Measurements from ENCODE around the gene ZNF385A. TPM values are rescaled to one million over a fixed set of nuclear protein-coding genes. Genes with fewer than 3 reads are reported as not detected.
A peak's percentile ranks its signal among the peaks of the same experiment; 100 is the strongest.

ZNF385A gene
- total RNA-seq, 2 experiments from 2014 or later = 3.8 to 4.7 TPM

GRCh38 chr12:54418441-54419087 is 34.0 kb upstream of the ZNF385A start:
- H3K27me3 Mint-ChIP-seq = no peaks in the 10 kb centered on the region
- H3K9me3 Mint-ChIP-seq = no peaks in the 10 kb centered on the region
- Histone ChIP-seq H3K4me3 (ENCODE audit: low read length) (peak overlapping the region; percentile 98), H3K4me1 (ENCODE audit: insufficient read depth, low read length) (peaks cover 62% of the 10 kb centered on the region), H3K36me3 (ENCODE audit: insufficient read depth, low read length) (no peaks in the 10 kb centered on the region), H3K27ac (ENCODE audit: low read depth in 1 of 2, low read length in 2 of 2) (peak overlapping the region; percentile 90 to 94), H3K27me3 (ENCODE audit: control insufficient read depth in 1 of 2, insufficient read depth in 2 of 2, low read length in 2 of 2) (no peaks in the 10 kb centered on the region), H3K9me3 (ENCODE audit: control insufficient read depth in 1 of 2, insufficient read depth in 1 of 2, low read length in 2 of 2) (no peaks in the 10 kb centered on the region)
- ATAC-seq (ENCODE audit: poor library complexity) (no peak), DNase-seq (no peak)
- peak overlapping the region; percentile 94 for H3K4me3 Mint-ChIP-seq
- TF ChIP-seq CTCF (IDR thresholded peaks at IDR 0.05) = no peak
- intact Hi-C loops (cut with DNase I, micrococcal nuclease) = loop anchor here in 1 of 2 experiments (5.0 kb wide), 1 partner anchor 79 kb away; the partner anchor contains the start of gene NCKAP1L
- POLR2A ChIA-PET = interaction anchor here (1.5 to 7.2 kb wide), 3 partner anchors 10 to 20 kb away, joined by 3 to 45 read pairs (median 8); no protein-coding TSS in a partner anchor
- peaks cover 61% of the 10 kb centered on the region for H3K4me1 Mint-ChIP-seq (ENCODE audit: low read depth)
- peaks cover 24% of the 10 kb centered on the region for H3K36me3 Mint-ChIP-seq (ENCODE audit: low read depth)
- CTCF ChIA-PET = interaction anchor here (0.7 to 11.8 kb wide), 3 partner anchors 11 to 21 kb away, joined by 3 to 147 read pairs (median 8); no protein-coding TSS in a partner anchor
- H3K27ac Mint-ChIP-seq = peak overlapping the region; percentile 95

- no peak for TF ChIP-seq CTCF (IDR thresholded peaks at IDR 0.05)
- no peaks in the 10 kb centered on the region for H3K27me3 Mint-ChIP-seq
- ChIA-PET POLR2A (interaction anchor here (1.1 to 7.2 kb wide), 3 partner anchors 11 to 138 kb away, joined by 7 to 45 read pairs (median 8); partner anchors contain the start of genes CBX5 and HNRNPA1), CTCF (interaction anchor here (0.7 to 11.8 kb wide), 3 partner anchors 11 to 22 kb away, joined by 3 to 147 read pairs (median 8); no protein-coding TSS in a partner anchor)
- Histone ChIP-seq H3K27me3 (ENCODE audit: control insufficient read depth in 1 of 2, insufficient read depth in 2 of 2, low read length in 2 of 2) (no peaks in the 10 kb centered on the region), H3K36me3 (ENCODE audit: insufficient read depth, low read length) (no peaks in the 10 kb centered on the region), H3K4me3 (ENCODE audit: low read length) (peak overlapping the region; percentile 98), H3K27ac (ENCODE audit: low read depth in 1 of 2, low read length in 2 of 2) (peak overlapping the region; percentile 90 to 94), H3K4me1 (ENCODE audit: insufficient read depth, low read length) (peaks cover 69% of the 10 kb centered on the region), H3K9me3 (ENCODE audit: control insufficient read depth in 1 of 2, insufficient read depth in 1 of 2, low read length in 2 of 2) (no peaks in the 10 kb centered on the region)
- H3K27ac Mint-ChIP-seq = peak overlapping the region; percentile 95
- H3K9me3 Mint-ChIP-seq = no peaks in the 10 kb centered on the region
- intact Hi-C loops (cut with DNase I, micrococcal nuclease) = loop anchor here in 1 of 2 experiments (5.0 kb wide), 1 partner anchor 79 kb away; the partner anchor contains the start of gene NCKAP1L
- DNase-seq (peak in 7 of 14 experiments; percentile 19 to 58 (median 45)), ATAC-seq (ENCODE audit: poor library complexity) (no peak)
- H3K4me1 Mint-ChIP-seq (ENCODE audit: low read depth) = peaks cover 62% of the 10 kb centered on the region
- peaks cover 31% of the 10 kb centered on the region for H3K36me3 Mint-ChIP-seq (ENCODE audit: low read depth)
- peak overlapping the region; percentile 94 for H3K4me3 Mint-ChIP-seq
These were observed 33.3 kb upstream of the ZNF385A start for GRCh38 chr12:54417712-54418440.

All from CD4-positive, alpha-beta T cell (primary cell).